Measurements from ENCODE around the gene PCP4L1.
A peak's percentile ranks its signal among the peaks of the same experiment; 100 is the strongest.

Gene PCP4L1

DNA sequence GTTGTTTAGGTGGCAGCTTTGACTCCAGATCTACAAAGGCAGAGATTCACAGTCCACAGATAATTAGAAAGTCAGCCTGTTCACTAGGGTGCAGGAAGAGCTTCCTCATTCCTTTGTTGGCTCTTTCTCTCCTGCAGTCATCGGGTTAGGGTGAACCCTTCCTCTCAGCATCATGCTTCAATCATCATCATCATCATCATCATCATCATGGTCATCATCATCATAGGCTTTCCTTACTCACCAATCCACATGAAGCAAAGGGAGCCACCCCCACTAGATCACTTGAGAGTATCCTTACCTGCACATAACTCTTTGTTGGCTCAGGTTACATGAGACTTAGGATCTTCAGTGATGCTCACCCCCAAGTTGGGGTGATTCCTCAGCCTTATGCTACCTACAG is 32.2 kb downstream of the PCP4L1 start:
- 96% methylated on average over 1 of the region's 1 CpG for WGBS
- Histone ChIP-seq H4K8ac (ENCODE audit: low read length) (no peak overlapping the region), H3K9me3 (ENCODE audit: control insufficient read depth, low read length) (no peaks in the 10 kb centered on the region)

GRCh38 chr1:161297415-161297814 is 38.9 kb downstream of the PCP4L1 start:
- Histone ChIP-seq H3K79me1 (replicated peaks; ENCODE audit: low read length, poor library complexity, severe bottlenecking) (no peaks in the 10 kb centered on the region), H2AFZ (ENCODE audit: low read depth, low read length) (no peak overlapping the region), H3K18ac (ENCODE audit: low read depth in 1 of 2, low read length in 2 of 2) (no peak overlapping the region), H2BK5ac (ENCODE audit: low read depth, low read length, poor library complexity, severe bottlenecking) (no peak overlapping the region), H3K4me1 (ENCODE audit: control insufficient read depth, insufficient read depth, low read depth, low read length) (no peaks in the 10 kb centered on the region), H3K4me2 (ENCODE audit: low read length, poor library complexity, severe bottlenecking) (no peak overlapping the region), H2BK120ac (ENCODE audit: low read depth, low read length) (no peak overlapping the region), H3K14ac (ENCODE audit: low read length in 2 of 2) (no peak overlapping the region), H3K36me3 (ENCODE audit: control insufficient read depth in 1 of 2, insufficient read depth in 2 of 2, low read depth in 1 of 2, low read length in 2 of 2) (no peaks in the 10 kb centered on the region), H3K9me3 (ENCODE audit: control insufficient read depth, low read length) (no peaks in the 10 kb centered on the region), H2BK12ac (ENCODE audit: low read length in 2 of 2) (no peak overlapping the region), H4K91ac (ENCODE audit: low read length) (no peak overlapping the region), H3K27ac (ENCODE audit: low read length, poor library complexity, severe bottlenecking) (no peak overlapping the region), H3K9ac (ENCODE audit: low read length) (no peak overlapping the region), H2BK15ac (ENCODE audit: low read depth, poor library complexity, severe bottlenecking) (no peak overlapping the region), H4K8ac (ENCODE audit: low read length) (no peak overlapping the region), H3K23ac (ENCODE audit: low read length in 2 of 2) (no peak overlapping the region), H3K4ac (ENCODE audit: low read depth in 1 of 2, low read length in 2 of 2) (no peak overlapping the region), H3K4me3 (ENCODE audit: insufficient read depth in 1 of 2, low read depth in 1 of 2, low read length in 2 of 2) (no peak overlapping the region), H3K27me3 (ENCODE audit: control insufficient read depth in 1 of 2, insufficient read depth in 1 of 2, low read length in 2 of 2) (no peaks in the 10 kb centered on the region), H2AK5ac (ENCODE audit: low read length, severe bottlenecking) (no peak overlapping the region)
- DNase-seq, result no peak

More for the DNA sequence above, 32.2 kb downstream of the PCP4L1 start:
- Histone ChIP-seq H2AFZ (ENCODE audit: low read depth, low read length) (no peak overlapping the region), H3K23ac (ENCODE audit: low read length in 2 of 2) (no peak overlapping the region), H3K4me1 (ENCODE audit: control insufficient read depth, insufficient read depth, low read depth, low read length) (no peaks in the 10 kb centered on the region), H2AK5ac (ENCODE audit: low read length, severe bottlenecking) (no peak overlapping the region), H3K27ac (ENCODE audit: low read length, poor library complexity, severe bottlenecking) (no peak overlapping the region), H3K9ac (ENCODE audit: low read length) (peak overlapping the region; percentile 19), H3K18ac (ENCODE audit: low read depth in 1 of 2, low read length in 2 of 2) (no peak overlapping the region), H3K79me1 (replicated peaks; ENCODE audit: low read length, poor library complexity, severe bottlenecking) (no peaks in the 10 kb centered on the region), H3K4me2 (ENCODE audit: low read length, poor library complexity, severe bottlenecking) (no peak overlapping the region), H3K4ac (ENCODE audit: low read depth in 1 of 2, low read length in 2 of 2) (no peak overlapping the region), H3K4me3 (ENCODE audit: insufficient read depth in 1 of 2, low read depth in 1 of 2, low read length in 2 of 2) (no peak overlapping the region), H2BK5ac (ENCODE audit: low read depth, low read length, poor library complexity, severe bottlenecking) (no peak overlapping the region), H2BK15ac (ENCODE audit: low read depth, poor library complexity, severe bottlenecking) (no peak overlapping the region), H4K91ac (ENCODE audit: low read length) (no peak overlapping the region), H2BK12ac (ENCODE audit: low read length in 2 of 2) (no peak overlapping the region), H3K36me3 (ENCODE audit: control insufficient read depth in 1 of 2, insufficient read depth in 2 of 2, low read depth in 1 of 2, low read length in 2 of 2) (no peaks in the 10 kb centered on the region), H2BK120ac (ENCODE audit: low read depth, low read length) (no peak overlapping the region), H3K14ac (ENCODE audit: low read length in 2 of 2) (no peak overlapping the region), H3K27me3 (ENCODE audit: control insufficient read depth in 1 of 2, insufficient read depth in 1 of 2, low read length in 2 of 2) (peaks cover 0 to 17% of the 10 kb centered on the region in 2 experiments)
- no peak for DNase-seq

- H3K18ac ChIP-seq (ENCODE audit: low read depth in 1 of 2, low read length in 2 of 2), result no peak overlapping the region
- no peak overlapping the region for H3K4ac ChIP-seq (ENCODE audit: low read depth in 1 of 2, low read length in 2 of 2)
- no peak overlapping the region for H2AFZ ChIP-seq (ENCODE audit: low read depth, low read length)
- H4K91ac ChIP-seq (ENCODE audit: low read length), result no peak overlapping the region
- 96% methylated on average over 6 of the region's 6 CpGs for WGBS
- no peak overlapping the region for H3K4me2 ChIP-seq (ENCODE audit: low read length, poor library complexity, severe bottlenecking)
- no peak overlapping the region for H4K8ac ChIP-seq (ENCODE audit: low read length)
- H2BK15ac ChIP-seq (ENCODE audit: low read depth, poor library complexity, severe bottlenecking), result no peak overlapping the region
- H3K9ac ChIP-seq (ENCODE audit: low read length), result no peak overlapping the region
- no peaks in the 10 kb centered on the region for H3K27me3 ChIP-seq (ENCODE audit: control insufficient read depth in 1 of 2, insufficient read depth in 1 of 2, low read length in 2 of 2)
- no peak overlapping the region for H3K14ac ChIP-seq (ENCODE audit: low read length in 2 of 2)
- no peaks in the 10 kb centered on the region for H3K36me3 ChIP-seq (ENCODE audit: control insufficient read depth in 1 of 2, insufficient read depth in 2 of 2, low read depth in 1 of 2, low read length in 2 of 2)
- H2BK12ac ChIP-seq (ENCODE audit: low read length in 2 of 2), result no peak overlapping the region
- H2BK5ac ChIP-seq (ENCODE audit: low read depth, low read length, poor library complexity, severe bottlenecking), result no peak overlapping the region
- no peak overlapping the region for H2AK5ac ChIP-seq (ENCODE audit: low read length, severe bottlenecking)
- no peaks in the 10 kb centered on the region for H3K4me1 ChIP-seq (ENCODE audit: control insufficient read depth, insufficient read depth, low read depth, low read length)
- no peak overlapping the region for H3K27ac ChIP-seq (ENCODE audit: low read length, poor library complexity, severe bottlenecking)
- H3K23ac ChIP-seq (ENCODE audit: low read length in 2 of 2), result no peak overlapping the region
- no peak overlapping the region for H3K4me3 ChIP-seq (ENCODE audit: insufficient read depth in 1 of 2, low read depth in 1 of 2, low read length in 2 of 2)
- H3K79me1 ChIP-seq (replicated peaks; ENCODE audit: low read length, poor library complexity, severe bottlenecking), result no peaks in the 10 kb centered on the region
- H3K9me3 ChIP-seq (ENCODE audit: control insufficient read depth, low read length), result no peaks in the 10 kb centered on the region
- H2BK120ac ChIP-seq (ENCODE audit: low read depth, low read length), result no peak overlapping the region
- no peak for DNase-seq
Measured at GRCh38 chr1:161298116-161298515, 39.6 kb downstream of the PCP4L1 start.

- H3K14ac ChIP-seq (ENCODE audit: low read length in 2 of 2), result no peak overlapping the region
- no peak overlapping the region for H2BK12ac ChIP-seq (ENCODE audit: low read length in 2 of 2)
- no peak for DNase-seq
- no peaks in the 10 kb centered on the region for H3K4me1 ChIP-seq (ENCODE audit: control insufficient read depth, insufficient read depth, low read depth, low read length)
- H2AFZ ChIP-seq (ENCODE audit: low read depth, low read length), result no peak overlapping the region
- no peak overlapping the region for H3K27ac ChIP-seq (ENCODE audit: low read length, poor library complexity, severe bottlenecking)
- no peak overlapping the region for H3K18ac ChIP-seq (ENCODE audit: low read depth in 1 of 2, low read length in 2 of 2)
- H4K8ac ChIP-seq (ENCODE audit: low read length), result peak overlapping the region; percentile 60
- no peaks in the 10 kb centered on the region for H3K27me3 ChIP-seq (ENCODE audit: control insufficient read depth in 1 of 2, insufficient read depth in 1 of 2, low read length in 2 of 2)
- no peak overlapping the region for H3K4me2 ChIP-seq (ENCODE audit: low read length, poor library complexity, severe bottlenecking)
- no peak overlapping the region for H2AK5ac ChIP-seq (ENCODE audit: low read length, severe bottlenecking)
- H3K36me3 ChIP-seq (ENCODE audit: control insufficient read depth in 1 of 2, insufficient read depth in 2 of 2, low read depth in 1 of 2, low read length in 2 of 2), result no peaks in the 10 kb centered on the region
- H3K9me3 ChIP-seq (ENCODE audit: control insufficient read depth, low read length), result no peaks in the 10 kb centered on the region
- H3K4ac ChIP-seq (ENCODE audit: low read depth in 1 of 2, low read length in 2 of 2), result no peak overlapping the region
- no peak overlapping the region for H3K4me3 ChIP-seq (ENCODE audit: insufficient read depth in 1 of 2, low read depth in 1 of 2, low read length in 2 of 2)
- no peak overlapping the region for H2BK5ac ChIP-seq (ENCODE audit: low read depth, low read length, poor library complexity, severe bottlenecking)
- no peak overlapping the region for H3K9ac ChIP-seq (ENCODE audit: low read length)
- H4K91ac ChIP-seq (ENCODE audit: low read length), result no peak overlapping the region
- no peaks in the 10 kb centered on the region for H3K79me1 ChIP-seq (replicated peaks; ENCODE audit: low read length, poor library complexity, severe bottlenecking)
- H3K23ac ChIP-seq (ENCODE audit: low read length in 2 of 2), result no peak overlapping the region
- 75% methylated on average over 5 of the region's 9 CpGs for whole genome bisulfite sequencing
- no peak overlapping the region for H2BK15ac ChIP-seq (ENCODE audit: low read depth, poor library complexity, severe bottlenecking)
- H2BK120ac ChIP-seq (ENCODE audit: low read depth, low read length), result no peak overlapping the region
Measured at GRCh38 chr1:161299347-161299746, 40.8 kb downstream of the PCP4L1 start.

All from mesenchymal stem cell (in vitro differentiated cells and primary cell).